Activated CD4-positive, alpha-beta T cell treated with anti-CD3 and anti-CD28 coated beads, Interleukin-2, amount 10 ng/mL, durations not matched to agents 7 days and 5 days (primary cell): ENCODE measurements around the gene HNRNPU. TPM values are rescaled to one million over a fixed set of nuclear protein-coding genes. Genes with fewer than 3 reads are reported as not detected.

Experiments
- CTCF ChIA-PET: fragments of 350-600 bp; sonication (Branson Sonifier 250); formaldehyde crosslinking; loops from one replicate; lab custom pipeline; 2021; ENCODE audit warnings: antibody characterized with exemption; lab: Charles Lee
- POLR2A ChIA-PET: fragments of 350-600 bp; sonication (Branson Sonifier 250); formaldehyde crosslinking; loops from one replicate; lab custom pipeline; 2021; ENCODE audit warnings: antibody characterized with exemption; lab: Charles Lee
- DNase-seq: peaks from one replicate; pipeline ENCODE4 v3.0.0-alpha.2; 2020
- H3K27ac Mint-ChIP-seq: one replicate; pipeline ENCODE4 v1.8.0; 2021; ENCODE audit warnings: mild to moderate bottlenecking, moderate library complexity, mixed read lengths
- H3K27me3 Mint-ChIP-seq: one replicate; pipeline ENCODE4 v1.8.0; 2021; ENCODE audit warnings: mixed read lengths
- H3K36me3 Mint-ChIP-seq: one replicate; pipeline ENCODE4 v1.8.0; 2021; ENCODE audit warnings: low read depth, mixed read lengths
- H3K4me1 Mint-ChIP-seq: one replicate; pipeline ENCODE4 v1.8.0; 2021; ENCODE audit warnings: mixed read lengths
- H3K4me3 Mint-ChIP-seq: one replicate; pipeline ENCODE4 v1.8.0; 2021; ENCODE audit warnings: mild to moderate bottlenecking, moderate library complexity, mixed read lengths
- H3K9me3 Mint-ChIP-seq: one replicate; pipeline ENCODE4 v1.8.0; 2021; ENCODE audit warnings: mixed read lengths
- total RNA-seq, 2 experiments: library from RNA; stranded (reverse); gene quantifications; one replicate each; pipeline ENCODE4 v1.2.3, GENCODE V29; 2021

HNRNPU gene
- total RNA-seq, 2 experiments from 2014 or later = 425 to 469 TPM

- H3K4me1 Mint-ChIP-seq = no peaks in the 10 kb centered on the region
- no peaks in the 10 kb centered on the region for H3K27me3 Mint-ChIP-seq
- no peaks in the 10 kb centered on the region for H3K9me3 Mint-ChIP-seq
- H3K27ac Mint-ChIP-seq = no peak overlapping the region
- H3K4me3 Mint-ChIP-seq = no peak overlapping the region
- POLR2A ChIA-PET = no interaction called here
- no peaks in the 10 kb centered on the region for H3K36me3 Mint-ChIP-seq
- CTCF ChIA-PET = interaction anchor here (0.6 kb wide), 1 partner anchor 110 kb away, joined by 4 read pairs; no protein-coding TSS in a partner anchor
- DNase-seq = no peak
Measured at GRCh38 chr1:244807138-244807537, 57.2 kb downstream of the HNRNPU start.

GRCh38 chr1:244804841-244805240 is 59.5 kb downstream of the HNRNPU start:
- H3K9me3 Mint-ChIP-seq = no peaks in the 10 kb centered on the region
- ChIA-PET POLR2A (no interaction called here), CTCF (interaction anchor here (0.7 kb wide), 1 partner anchor 33 kb away, joined by 3 read pairs; no protein-coding TSS in a partner anchor)
- no peaks in the 10 kb centered on the region for H3K4me1 Mint-ChIP-seq
- H3K36me3 Mint-ChIP-seq = no peaks in the 10 kb centered on the region
- H3K4me3 Mint-ChIP-seq = no peak overlapping the region
- no peak for DNase-seq
- H3K27me3 Mint-ChIP-seq = no peaks in the 10 kb centered on the region
- H3K27ac Mint-ChIP-seq = no peak overlapping the region

GRCh38 chr1:244802556-244803239 is 61.6 kb downstream of the HNRNPU start:
- no peak overlapping the region for H3K27ac Mint-ChIP-seq
- no peaks in the 10 kb centered on the region for H3K36me3 Mint-ChIP-seq
- DNase-seq = no peak
- H3K4me1 Mint-ChIP-seq = no peaks in the 10 kb centered on the region
- H3K27me3 Mint-ChIP-seq = no peaks in the 10 kb centered on the region
- CTCF ChIA-PET = interaction anchor here (1.2 to 2.1 kb wide), 3 partner anchors 37 to 240 kb away, joined by 3 to 8 read pairs (median 3); no protein-coding TSS in a partner anchor
- no peak overlapping the region for H3K4me3 Mint-ChIP-seq
- POLR2A ChIA-PET = no interaction called here
- no peaks in the 10 kb centered on the region for H3K9me3 Mint-ChIP-seq

GRCh38 chr1:244802041-244802440 is 62.3 kb downstream of the HNRNPU start:
- H3K4me1 Mint-ChIP-seq = no peaks in the 10 kb centered on the region
- no peaks in the 10 kb centered on the region for H3K36me3 Mint-ChIP-seq
- H3K4me3 Mint-ChIP-seq = no peak overlapping the region
- POLR2A ChIA-PET = interaction anchor here (0.7 kb wide), 1 partner anchor 33 kb away, joined by 3 read pairs; no protein-coding TSS in a partner anchor
- H3K27ac Mint-ChIP-seq = no peak overlapping the region
- no peaks in the 10 kb centered on the region for H3K27me3 Mint-ChIP-seq
- CTCF ChIA-PET = interaction anchor here (0.6 to 2.1 kb wide), 6 partner anchors 12 to 242 kb away, joined by 3 to 10 read pairs (median 4); no protein-coding TSS in a partner anchor
- no peaks in the 10 kb centered on the region for H3K9me3 Mint-ChIP-seq
- no peak for DNase-seq

GRCh38 chr1:244801246-244801645 is 63.1 kb downstream of the HNRNPU start:
- no peaks in the 10 kb centered on the region for H3K36me3 Mint-ChIP-seq
- H3K4me1 Mint-ChIP-seq = no peaks in the 10 kb centered on the region
- H3K9me3 Mint-ChIP-seq = no peaks in the 10 kb centered on the region
- no peaks in the 10 kb centered on the region for H3K27me3 Mint-ChIP-seq
- ChIA-PET CTCF (interaction anchor here (0.6 to 2.1 kb wide), 9 partner anchors 13 to 243 kb away, joined by 3 to 10 read pairs (median 3); no protein-coding TSS in a partner anchor), POLR2A (interaction anchor here (0.7 kb wide), 1 partner anchor 34 kb away, joined by 3 read pairs; no protein-coding TSS in a partner anchor)
- H3K27ac Mint-ChIP-seq = no peak overlapping the region
- peak; percentile 57 for DNase-seq
- H3K4me3 Mint-ChIP-seq = no peak overlapping the region

GRCh38 chr1:244800821-244801220 is 63.5 kb downstream of the HNRNPU start:
- POLR2A ChIA-PET = no interaction called here
- H3K4me3 Mint-ChIP-seq = no peak overlapping the region

More at GRCh38 chr1:244800821-244801220, 63.5 kb downstream of the HNRNPU start:
- Mint-ChIP-seq H3K4me1 (no peaks in the 10 kb centered on the region), H3K36me3 (no peaks in the 10 kb centered on the region), H3K27me3 (no peaks in the 10 kb centered on the region), H3K27ac (no peak overlapping the region), H3K9me3 (no peaks in the 10 kb centered on the region)
- DNase-seq = no peak
- CTCF ChIA-PET = interaction anchor here (0.9 to 2.1 kb wide), 6 partner anchors 13 to 244 kb away, joined by 3 to 10 read pairs (median 4); no protein-coding TSS in a partner anchor

Other genes with a start within 250 kb of the HNRNPU start
- gene DESI2, start 211.4 kb downstream of the HNRNPU start, total RNA-seq = 10 to 100 TPM; 29.6 to 29.7 TPM
- gene COX20, start 28.9 kb downstream of the HNRNPU start, total RNA-seq = 10 to 100 TPM; 29.8 to 32.9 TPM